Bronchial epithelial cell (primary cell): ENCODE data around the gene OR1Q1. TPM values are rescaled to one million over a fixed set of nuclear protein-coding genes. Genes with fewer than 3 reads are reported as not detected.

Source experiments
- DNase-seq: peaks from one replicate; pipeline ENCODE4 v3.0.0-alpha.2; 2010; ENCODE audit warnings: low read depth
- FAIRE-seq: peaks from 2 replicates; lab custom pipeline; 2011; peaks lifted over from hg19 to GRCh38; lab: Jason Lieb, UNC
- H3K27me3 ChIP-seq: 2 replicates; pipeline ENCODE4 v1.5.1; 2011; ENCODE audit warnings: low read length; ENCODE audit not compliant: control insufficient read depth, insufficient read depth
- H3K36me3 ChIP-seq: 2 replicates; pipeline ENCODE4 v1.5.1; 2011; ENCODE audit warnings: low read length; ENCODE audit not compliant: control insufficient read depth, insufficient read depth
- H3K4me3 ChIP-seq: 2 replicates; pipeline ENCODE4 v1.5.1; 2011; ENCODE audit warnings: mild to moderate bottlenecking, low read depth, low read length, control low read depth
- total RNA-seq: library from RNA; depleted of rRNA; stranded (reverse); fragments of >200 nt; gene quantifications from 2 replicates; pipeline ENCODE4 v1.2.1, GENCODE V29; 2014
- TF ChIP-seq, protein P1 (sequence below): IDR thresholded peaks from 2 replicates; pipeline ENCODE4 v1.5.1; 2011; ENCODE audit warnings: mild to moderate bottlenecking, moderate library complexity, low read length, control low read depth, inconsistent platforms; ENCODE audit not compliant: insufficient read depth, severe bottlenecking

The OR1Q1 gene
- total RNA-seq, 1 donor from 2014 or later, result not detected

DNA sequence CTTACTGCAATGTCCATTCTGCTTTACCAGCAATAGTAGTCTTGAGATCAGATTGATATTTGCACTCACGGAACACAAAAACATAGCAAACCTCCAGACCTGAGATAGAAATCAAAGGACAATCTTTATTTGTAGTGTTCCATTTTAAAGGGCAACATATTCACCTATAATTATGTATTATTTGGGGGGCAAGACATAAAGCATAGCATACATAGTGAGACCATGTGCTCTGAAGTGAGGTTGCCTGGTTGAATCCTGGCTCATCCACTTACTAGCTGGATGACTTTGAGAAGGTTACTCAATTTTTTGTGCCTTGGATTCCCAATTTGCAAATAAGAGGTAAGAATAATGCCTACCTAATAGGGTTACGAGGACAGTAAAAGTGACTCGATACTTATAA lies 43.0 kb downstream of the OR1Q1 start, which contains the start of gene OR1B1:
OR1B1 (minus strand) TSS at position 101 of the 400 bp plus-strand sequence.
- Histone ChIP-seq H3K36me3 (no peaks in the 10 kb centered on the region), H3K4me3 (no peak within 1 kb of the TSS), H3K27me3 (no peaks in the 10 kb centered on the region)
- DNase-seq (no peak), FAIRE-seq (no peak)
- TF ChIP-seq, protein P1, sequence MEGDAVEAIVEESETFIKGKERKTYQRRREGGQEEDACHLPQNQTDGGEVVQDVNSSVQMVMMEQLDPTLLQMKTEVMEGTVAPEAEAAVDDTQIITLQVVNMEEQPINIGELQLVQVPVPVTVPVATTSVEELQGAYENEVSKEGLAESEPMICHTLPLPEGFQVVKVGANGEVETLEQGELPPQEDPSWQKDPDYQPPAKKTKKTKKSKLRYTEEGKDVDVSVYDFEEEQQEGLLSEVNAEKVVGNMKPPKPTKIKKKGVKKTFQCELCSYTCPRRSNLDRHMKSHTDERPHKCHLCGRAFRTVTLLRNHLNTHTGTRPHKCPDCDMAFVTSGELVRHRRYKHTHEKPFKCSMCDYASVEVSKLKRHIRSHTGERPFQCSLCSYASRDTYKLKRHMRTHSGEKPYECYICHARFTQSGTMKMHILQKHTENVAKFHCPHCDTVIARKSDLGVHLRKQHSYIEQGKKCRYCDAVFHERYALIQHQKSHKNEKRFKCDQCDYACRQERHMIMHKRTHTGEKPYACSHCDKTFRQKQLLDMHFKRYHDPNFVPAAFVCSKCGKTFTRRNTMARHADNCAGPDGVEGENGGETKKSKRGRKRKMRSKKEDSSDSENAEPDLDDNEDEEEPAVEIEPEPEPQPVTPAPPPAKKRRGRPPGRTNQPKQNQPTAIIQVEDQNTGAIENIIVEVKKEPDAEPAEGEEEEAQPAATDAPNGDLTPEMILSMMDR, result no peak

DNA sequence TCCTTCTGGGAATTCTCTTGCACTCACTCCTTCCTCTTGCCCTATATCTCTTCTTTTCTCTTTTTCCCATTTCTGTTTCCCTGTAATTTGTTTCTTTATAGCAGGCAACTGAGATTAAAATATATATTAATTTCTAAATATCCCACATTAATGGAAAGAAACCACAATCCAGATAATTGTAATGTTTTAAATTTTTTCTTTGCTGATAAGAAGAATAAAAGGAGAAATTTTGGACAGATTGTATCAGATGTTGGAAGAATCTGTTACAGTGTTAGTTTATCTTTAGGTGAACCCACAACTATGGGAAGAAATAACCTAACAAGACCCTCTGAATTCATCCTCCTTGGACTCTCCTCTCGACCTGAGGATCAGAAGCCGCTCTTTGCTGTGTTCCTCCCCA lies 46.9 kb downstream of the OR1Q1 start, which contains the start of gene OR1L1:
OR1L1 (plus strand) TSS at position 301 of the 400 bp plus-strand sequence; CDS start at position 301, 0 bp downstream.
- DNase-seq (no peak), FAIRE-seq (no peak)
- TF ChIP-seq, protein P1, result no peak
- Histone ChIP-seq H3K4me3 (no peak within 1 kb of the TSS), H3K27me3 (no peaks in the 10 kb centered on the region), H3K36me3 (no peaks in the 10 kb centered on the region)

Other genes with a start within 250 kb of the OR1Q1 start
- 0.77 and 1.3 TPM in 2 replicates for gene PTGS1, start 243.7 kb upstream of the OR1Q1 start, total RNA-seq
- not detected in 2 replicates for gene OR1J1, start 136.8 kb upstream of the OR1Q1 start, total RNA-seq
- gene OR1J2, start 103.9 kb upstream of the OR1Q1 start, total RNA-seq, result not detected in 2 replicates
- gene OR1J4, start 95.6 kb upstream of the OR1Q1 start, total RNA-seq, result not detected in 2 replicates
- not detected in 2 replicates for gene OR1N1, start 87.4 kb upstream of the OR1Q1 start, total RNA-seq
- gene OR1N2, start 61.6 kb upstream of the OR1Q1 start, total RNA-seq, result not detected in 2 replicates
- not detected in 2 replicates for gene OR1L8, start 31.4 kb upstream of the OR1Q1 start, total RNA-seq
- gene OR1B1, start 42.9 kb downstream of the OR1Q1 start, total RNA-seq, result not detected in 2 replicates
- gene OR1L1, start 47.0 kb downstream of the OR1Q1 start, total RNA-seq, result not detected in 2 replicates
- not detected in 2 replicates for gene OR1L3, start 60.4 kb downstream of the OR1Q1 start, total RNA-seq
- not detected in 2 replicates for gene OR1L4, start 109.3 kb downstream of the OR1Q1 start, total RNA-seq
- not detected in 2 replicates for gene OR1L6, start 127.6 kb downstream of the OR1Q1 start, total RNA-seq
- not detected in 2 replicates for gene OR5C1, start 174.2 kb downstream of the OR1Q1 start, total RNA-seq
- gene OR1K1, start 185.4 kb downstream of the OR1Q1 start, total RNA-seq, result not detected in 2 replicates
- gene PDCL, start 213.8 kb downstream of the OR1Q1 start, total RNA-seq, result 31.4 and 31.6 TPM in 2 replicates